T-helper 1 cell treated with Interleukin-12 subunit alpha and Interleukin-12 subunit beta and Interleukin-4 antibody, amounts not matched to agents 30 ng/mL and 1 ng/mL, for 36 hours (primary cell): ENCODE data around the gene MICU2. TPM values are rescaled to one million over a fixed set of nuclear protein-coding genes. Genes with fewer than 3 reads are reported as not detected.

Experiments
- intact Hi-C: fragments of 100-400 bp; cut with micrococcal nuclease; formaldehyde crosslinking; loops from one replicate; pipeline ENCODE4 v1.15.1; 2024
- total RNA-seq: library from RNA; stranded (reverse); gene quantifications from 2 replicates; pipeline ENCODE4 v1.2.3, GENCODE V29; 2022

Gene MICU2
- total RNA-seq, 1 donor from 2014 or later: 29.9 TPM

DNA sequence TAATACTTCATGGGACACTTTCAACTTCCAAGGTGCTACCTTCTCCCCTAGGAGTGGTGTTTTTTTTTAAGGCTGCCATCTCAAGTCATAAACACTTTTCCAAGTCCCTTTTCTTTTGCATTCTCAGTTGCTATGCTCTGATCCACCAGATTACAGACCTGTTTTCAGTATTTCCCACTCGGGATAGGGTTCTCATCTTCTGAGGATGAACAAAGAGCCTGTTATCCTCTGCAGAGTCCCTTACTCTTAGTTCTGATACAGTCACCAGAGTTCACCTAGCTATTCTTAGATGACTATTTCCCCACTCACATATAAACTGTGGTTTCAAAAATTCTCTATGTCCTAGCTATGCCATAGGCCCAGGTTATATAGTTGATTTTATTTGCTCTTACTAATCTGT is 160.8 kb downstream of the MICU2 start:
- intact Hi-C loops: no loop called here

Other genes starting within 250 kb of the MICU2 start
- 86.4 and 87.3 TPM in 2 replicates for gene ZDHHC20, start 144.9 kb downstream of the MICU2 start, total RNA-seq
- 0.20 TPM in 1 of 2 replicates, not detected in the other for gene FGF9, start 66.9 kb upstream of the MICU2 start, total RNA-seq